Placental epithelial cell (primary cell): ENCODE data around the gene C19orf38. TPM values are rescaled to one million over a fixed set of nuclear protein-coding genes. Genes with fewer than 3 reads are reported as not detected.

ENCODE experiments used
- small RNA-seq: library from RNA; depleted of rRNA; stranded (forward); fragments of <200 nt; gene quantifications from one replicate; pipeline ENCODE3, GENCODE V24; 2012
- total RNA-seq: library from RNA; depleted of rRNA; stranded (reverse); fragments of >200 nt; gene quantifications from 2 replicates; pipeline ENCODE4 v1.2.3, GENCODE V29; 2012

The C19orf38 gene, protein sequence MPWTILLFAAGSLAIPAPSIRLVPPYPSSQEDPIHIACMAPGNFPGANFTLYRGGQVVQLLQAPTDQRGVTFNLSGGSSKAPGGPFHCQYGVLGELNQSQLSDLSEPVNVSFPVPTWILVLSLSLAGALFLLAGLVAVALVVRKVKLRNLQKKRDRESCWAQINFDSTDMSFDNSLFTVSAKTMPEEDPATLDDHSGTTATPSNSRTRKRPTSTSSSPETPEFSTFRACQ
- total RNA-seq: 0.39 and 0.65 TPM in 2 replicates

DNA sequence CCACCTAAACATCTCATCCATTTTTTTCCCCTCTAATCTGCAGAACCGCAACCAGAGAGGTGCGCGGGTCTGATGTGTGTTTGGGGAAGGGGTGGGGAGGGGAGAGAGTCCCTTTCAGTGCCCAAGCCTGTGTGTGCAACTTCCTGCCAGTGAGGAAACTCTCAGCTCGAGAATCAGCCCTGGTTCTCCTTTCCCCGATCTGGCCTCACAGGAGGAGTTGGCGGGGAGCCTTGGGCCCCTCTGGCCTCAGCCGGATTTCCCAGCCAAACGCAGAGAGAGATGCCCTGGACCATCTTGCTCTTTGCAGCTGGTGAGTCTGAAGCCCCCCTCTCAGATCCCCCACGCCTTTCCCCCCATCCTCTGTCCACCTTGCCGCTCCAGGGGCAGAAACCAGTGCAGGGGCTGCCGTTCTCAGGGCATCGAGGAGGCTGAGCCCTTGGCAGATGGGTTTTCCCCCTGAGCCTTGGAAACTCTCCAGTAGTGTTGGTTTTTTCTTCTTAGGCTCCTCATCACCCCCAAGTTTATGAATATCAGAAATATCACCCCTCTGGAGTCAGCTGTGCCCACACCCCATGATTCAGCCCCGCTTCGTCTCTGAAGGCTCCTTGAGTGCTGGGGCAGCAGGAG, at the start of gene C19orf38:
Gene C19orf38 (plus strand): TSS at position 186 of the 627 bp plus-strand sequence. CDS start 94 bp downstream, at position 280.

DNA sequence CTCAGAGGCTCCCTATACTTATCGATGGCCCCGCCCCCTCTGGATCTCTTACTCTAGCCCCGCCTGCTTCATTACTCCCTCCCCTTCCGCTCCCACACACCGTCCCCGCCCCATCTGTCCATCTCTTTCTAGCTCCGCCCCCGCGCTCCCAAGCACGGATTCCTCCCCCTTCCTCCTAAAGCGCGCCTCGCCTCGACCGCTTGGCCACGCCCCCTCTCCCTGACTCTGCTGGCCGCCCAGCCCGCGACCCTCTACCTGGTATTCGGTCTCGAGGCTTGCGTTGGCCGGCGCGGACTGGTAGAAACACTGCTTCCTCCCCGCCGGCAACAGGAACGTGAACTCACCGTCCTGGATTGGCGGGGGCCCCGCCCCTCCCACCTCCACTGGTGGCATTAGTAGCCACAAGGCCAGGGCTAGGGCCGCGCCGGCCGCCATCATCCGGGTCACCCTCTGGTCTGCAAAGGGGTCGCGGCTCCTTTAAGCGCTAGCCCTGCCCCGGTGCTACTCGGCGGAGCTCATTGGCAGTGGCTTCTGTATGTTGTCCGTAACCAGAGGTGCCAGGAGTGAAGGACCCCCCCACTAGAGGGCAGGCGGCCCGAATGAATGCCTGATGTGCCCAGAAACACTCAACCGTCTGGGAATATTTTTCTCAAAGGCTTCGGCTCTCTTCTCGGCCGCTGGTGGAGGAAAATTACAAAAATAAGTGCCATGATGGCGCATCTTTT, 12.3 kb upstream of the C19orf38 start, which contains the start of gene TMED1:
Gene TMED1 (minus strand): TSS at position 459 of the 725 bp plus-strand sequence. CDS start 21 bp downstream, at position 438.

DNA sequence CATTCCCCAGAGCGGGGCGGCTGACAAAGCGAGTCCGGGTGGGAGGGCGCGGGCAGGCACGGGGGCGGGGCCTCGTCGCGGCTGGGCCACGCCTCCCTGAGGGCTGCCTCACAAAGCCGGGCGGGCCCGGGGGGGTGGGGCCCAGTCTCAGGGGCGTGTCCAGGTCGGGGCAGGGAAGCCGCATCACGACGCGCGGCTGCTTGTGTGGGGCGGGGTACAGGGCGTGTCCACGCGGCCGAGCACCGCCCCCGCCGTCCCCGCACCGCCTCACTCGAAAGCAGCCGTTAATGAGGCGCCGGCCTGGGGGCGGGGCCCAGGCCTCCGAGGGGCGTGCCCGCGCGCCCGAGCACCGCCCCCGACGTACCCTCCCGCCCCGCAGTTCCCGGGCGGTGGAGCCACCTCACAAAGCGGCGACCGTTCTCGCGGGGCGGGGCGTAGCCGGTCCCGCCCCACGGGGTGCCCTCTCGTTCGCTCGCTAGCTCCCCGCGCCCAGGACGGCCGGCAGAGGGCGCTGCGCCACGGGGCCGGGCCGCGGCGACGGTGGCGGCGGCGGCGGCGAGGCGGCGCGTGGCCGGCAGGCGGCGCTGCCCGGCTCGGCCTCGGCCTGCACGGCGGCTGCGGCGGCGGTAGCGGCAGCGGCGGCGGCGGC, 22.9 kb downstream of the C19orf38 start, which contains the start of gene CARM1:
Gene CARM1 (plus strand): TSS at position 599 of the 649 bp plus-strand sequence. CDS start 150 bp downstream, outside the sequence.

Small RNA genes within 50 kb of the gene (small RNA-seq; reads per million reads assigned to genes)
- not detected for gene MIR199A1
- gene MIR6793: not detected

Other genes starting within 250 kb of the C19orf38 start
- gene SLC44A2, start 222.9 kb upstream of the C19orf38 start, total RNA-seq: 188 and 341 TPM in 2 replicates
- 92.7 and 115 TPM in 2 replicates for gene ILF3, start 194.1 kb upstream of the C19orf38 start, total RNA-seq
- 22.1 and 23.2 TPM in 2 replicates for gene QTRT1, start 147.0 kb upstream of the C19orf38 start, total RNA-seq
- gene DNM2, start 130.3 kb upstream of the C19orf38 start, total RNA-seq: 154 and 156 TPM in 2 replicates
- 41.4 and 48.7 TPM in 2 replicates for gene TMED1, start 12.2 kb upstream of the C19orf38 start, total RNA-seq
- 41.8 and 42.8 TPM in 2 replicates for gene CARM1, start 23.1 kb downstream of the C19orf38 start, total RNA-seq
- 285 and 310 TPM in 2 replicates for gene YIPF2, start 80.2 kb downstream of the C19orf38 start, total RNA-seq
- gene TIMM29, start 80.4 kb downstream of the C19orf38 start, total RNA-seq: 36.9 and 37.5 TPM in 2 replicates
- 80.5 and 85.3 TPM in 2 replicates for gene SMARCA4, start 112.6 kb downstream of the C19orf38 start, total RNA-seq
- 66.7 and 263 TPM in 2 replicates for gene LDLR, start 241.0 kb downstream of the C19orf38 start, total RNA-seq